Amniotic stem cell (primary cell): ENCODE results near the gene CORO1A.
"Not testable (repeated sequence)": the region's sequence is repeated elsewhere in the genome, so short reads cannot be mapped to it uniquely, and the experiment has no call there.

Source experiments
- DNase-seq: peaks from one replicate; lab custom pipeline; 2025; lab: John Stamatoyannopoulos, UW

The CORO1A gene

GRCh38 chr16:30205541-30206236 is 22.3 kb downstream of the CORO1A start:
- not testable (repeated sequence) for DNase-seq

GRCh38 chr16:30206252-30206651 is 22.9 kb downstream of the CORO1A start:
- DNase-seq, result not testable (repeated sequence)

GRCh38 chr16:30207063-30207704 is 23.8 kb downstream of the CORO1A start:
- not testable (repeated sequence) for DNase-seq

- DNase-seq, result not testable (repeated sequence)
Measured at GRCh38 chr16:30209032-30209431, 25.6 kb downstream of the CORO1A start.

- not testable (repeated sequence) for DNase-seq
Measured at GRCh38 chr16:30211414-30211813, 28.0 kb downstream of the CORO1A start.

- not testable (repeated sequence) for DNase-seq
Measured at GRCh38 chr16:30217082-30217481, 33.7 kb downstream of the CORO1A start.
